Measurements from ENCODE around the gene LRCH4. TPM values are rescaled to one million over a fixed set of nuclear protein-coding genes. Genes with fewer than 3 reads are reported as not detected.

The LRCH4 gene
- total RNA-seq, 2 donors from 2014 or later = 23.0 to 46.2 TPM

- TF ChIP-seq CTCF (IDR thresholded peaks at IDR 0.05) = no peak
- Histone ChIP-seq H3K4me3 (no peak overlapping the region), H3K36me3 (peaks cover 54% of the 10 kb centered on the region), H3K9me3 (no peaks in the 10 kb centered on the region), H3K4me1 (peaks cover 0 to 39% of the 10 kb centered on the region in 2 donors), H3K27me3 (no peaks in the 10 kb centered on the region), H3K27ac (peak overlapping the region in 1 of 2 donors; percentile 27)
- no peak for DNase-seq (ENCODE audit: low spot score)
Measured at GRCh38 chr7:100582041-100582579, 3.8 kb downstream of the LRCH4 start.

- no peak for DNase-seq (ENCODE audit: low spot score)
- Histone ChIP-seq H3K4me1 (peaks cover 0 to 34% of the 10 kb centered on the region in 2 donors), H3K4me3 (no peak overlapping the region), H3K36me3 (peaks cover 68% of the 10 kb centered on the region), H3K9me3 (no peaks in the 10 kb centered on the region), H3K27ac (no peak overlapping the region), H3K27me3 (no peaks in the 10 kb centered on the region)
- TF ChIP-seq CTCF (IDR thresholded peaks at IDR 0.05) = no peak
Measured at GRCh38 chr7:100580466-100581283, 5.3 kb downstream of the LRCH4 start.

DNA sequence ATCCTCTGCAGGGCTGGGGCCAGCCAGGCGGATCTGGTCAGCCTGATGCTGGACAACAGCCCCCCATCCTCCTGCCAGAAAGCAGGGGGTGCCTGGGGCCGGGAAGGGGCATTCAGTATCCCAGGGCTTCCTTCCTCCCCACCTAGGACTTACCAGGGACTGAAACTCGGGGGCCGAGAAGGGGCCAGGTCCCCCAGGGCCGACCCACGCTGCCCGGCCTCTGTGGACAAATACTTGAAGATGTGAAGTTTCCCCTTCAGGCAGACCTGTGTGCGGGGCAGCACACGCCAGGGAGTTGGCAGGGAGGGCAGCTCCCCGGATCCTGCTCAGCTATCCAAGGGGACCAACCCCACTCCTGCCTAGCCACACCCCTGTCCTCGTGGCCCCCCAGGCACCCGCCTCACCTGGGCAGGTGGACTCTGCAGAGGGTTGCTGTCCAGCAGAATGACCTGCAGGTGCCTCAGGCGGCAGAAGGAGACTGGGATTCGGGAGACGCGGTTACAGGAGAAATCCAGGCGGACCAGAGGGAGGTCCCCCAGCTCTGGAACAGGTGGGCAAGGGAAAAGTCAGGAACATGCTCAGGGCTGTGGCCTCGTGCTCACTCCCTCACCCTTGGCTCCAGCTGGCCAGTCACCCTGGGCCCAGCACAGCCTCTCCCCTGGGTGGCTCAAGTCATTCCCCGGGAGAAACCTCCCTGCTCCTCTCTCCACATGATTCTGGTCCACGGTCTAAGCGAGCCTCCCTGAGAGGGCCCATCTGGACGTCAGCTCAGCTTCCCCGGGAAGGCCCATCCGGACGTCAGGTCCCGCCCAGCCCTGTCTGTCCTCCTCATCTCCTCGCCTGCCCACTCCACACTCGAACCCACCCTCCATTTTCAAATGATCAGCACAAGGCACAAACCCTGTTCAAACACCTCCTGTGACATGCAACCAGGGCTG is 7.4 kb downstream of the LRCH4 start:
- H3K4me3 ChIP-seq = no peak overlapping the region
- no peaks in the 10 kb centered on the region for H3K9me3 ChIP-seq
- no peaks in the 10 kb centered on the region for H3K27me3 ChIP-seq
- TF ChIP-seq CTCF (IDR thresholded peaks at IDR 0.05) = no peak
- no peak overlapping the region for H3K27ac ChIP-seq
- DNase-seq (ENCODE audit: low spot score) = no peak
- H3K36me3 ChIP-seq = peaks cover 85% of the 10 kb centered on the region
- peaks cover 0 to 13% of the 10 kb centered on the region in 2 donors for H3K4me1 ChIP-seq

DNA sequence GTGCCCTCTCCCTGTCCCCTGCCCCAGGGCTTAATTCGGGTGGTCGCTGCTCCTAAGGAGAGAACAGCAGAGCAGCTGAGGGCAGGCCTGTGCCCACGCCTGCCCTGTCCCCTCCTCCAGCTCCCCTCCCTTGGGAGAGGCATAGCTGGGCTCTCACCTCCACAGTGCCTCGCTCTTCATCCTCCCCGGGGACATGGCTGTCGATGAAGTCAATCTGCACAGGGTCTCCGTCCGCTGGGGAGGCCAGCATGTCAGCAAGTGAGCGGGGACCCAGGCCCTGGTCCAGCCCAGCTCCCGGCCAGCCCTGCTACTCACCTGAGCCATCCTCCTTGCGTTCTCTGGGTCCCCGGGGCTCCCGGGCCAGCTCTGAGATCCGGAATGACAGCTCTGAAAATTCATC is 8.4 kb downstream of the LRCH4 start:
- Histone ChIP-seq H3K27me3 (no peaks in the 10 kb centered on the region), H3K4me1 (peaks cover 0 to 3% of the 10 kb centered on the region in 2 donors), H3K9me3 (no peaks in the 10 kb centered on the region), H3K4me3 (no peak overlapping the region), H3K36me3 (peaks cover 85% of the 10 kb centered on the region), H3K27ac (no peak overlapping the region)
- TF ChIP-seq CTCF (IDR thresholded peaks at IDR 0.05) = no peak
- DNase-seq (ENCODE audit: low spot score) = no peak

DNA sequence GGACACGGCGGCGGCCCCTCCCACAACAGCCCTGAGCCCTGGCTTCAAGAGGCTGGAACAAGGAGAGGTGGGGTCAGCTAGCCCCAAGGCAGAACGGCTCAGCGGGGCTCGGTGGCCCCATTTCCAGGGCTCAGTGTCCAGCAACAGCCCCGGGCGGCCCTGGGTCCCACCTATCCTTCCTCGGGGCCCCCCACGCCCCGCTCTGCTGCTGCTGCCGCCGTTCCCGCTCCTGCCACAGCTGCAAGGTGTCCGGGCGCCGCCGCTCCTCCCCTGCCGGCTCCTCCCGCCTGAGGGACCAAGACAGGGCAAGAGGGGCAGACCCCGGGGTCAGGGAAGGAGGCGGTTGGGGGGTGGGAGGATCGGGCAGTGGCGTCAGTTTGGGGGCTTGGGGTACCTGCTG is 8.8 kb downstream of the LRCH4 start:
- Histone ChIP-seq H3K36me3 (peaks cover 81% of the 10 kb centered on the region), H3K9me3 (no peaks in the 10 kb centered on the region), H3K4me1 (no peaks in the 10 kb centered on the region), H3K27ac (no peak overlapping the region), H3K27me3 (no peaks in the 10 kb centered on the region), H3K4me3 (no peak overlapping the region)
- TF ChIP-seq CTCF (IDR thresholded peaks at IDR 0.05) = no peak
- no peak for DNase-seq (ENCODE audit: low spot score)

Measured in right atrium auricular region (tissue), 2 donors.